Measurements from ENCODE around the gene CDC42EP1. TPM values are rescaled to one million over a fixed set of nuclear protein-coding genes. Genes with fewer than 3 reads are reported as not detected.
"Not testable (repeated sequence)": the region's sequence is repeated elsewhere in the genome, so short reads cannot be mapped to it uniquely, and the experiment has no call there.

Gene CDC42EP1
- total RNA-seq, 1 donor: 35.5 TPM

DNA sequence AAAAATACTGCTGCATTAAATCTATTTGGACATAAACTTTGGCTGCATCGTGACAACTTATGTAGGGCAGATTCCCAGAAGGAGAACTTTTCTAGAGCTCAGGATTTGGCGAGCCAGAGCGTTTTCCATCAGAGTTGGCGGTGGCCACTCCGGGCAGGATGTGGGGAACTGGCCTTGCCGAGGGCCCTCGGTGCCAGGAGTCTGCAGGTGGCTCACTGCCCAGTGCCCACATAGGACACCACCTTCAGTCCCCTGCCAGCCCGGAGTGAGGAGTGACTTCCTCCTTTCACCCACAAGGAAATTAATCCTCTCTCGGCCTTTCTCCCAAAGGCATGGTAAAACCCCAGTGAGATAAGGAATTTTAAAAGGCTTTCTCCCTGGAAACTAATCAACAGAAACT, 21.2 kb downstream of the CDC42EP1 start:
- Histone ChIP-seq H3K4me3 (ENCODE audit: insufficient read depth, low read length) (no peak overlapping the region), H4K20me1 (ENCODE audit: insufficient read depth, low read length) (peaks cover 9% of the 10 kb centered on the region), H2AFZ (ENCODE audit: low read length) (no peak overlapping the region), H3K27me3 (ENCODE audit: insufficient read depth, low read length) (peaks cover 4% of the 10 kb centered on the region), H3K4me1 (ENCODE audit: insufficient read depth, low read length) (peaks cover 5% of the 10 kb centered on the region), H3K4me2 (ENCODE audit: insufficient read depth, low read length) (no peak overlapping the region), H3K36me3 (ENCODE audit: insufficient read depth, low read length) (no peaks in the 10 kb centered on the region), H3K79me2 (ENCODE audit: insufficient read depth, low read length) (no peaks in the 10 kb centered on the region), H3K9me3 (ENCODE audit: low read depth, low read length) (no peaks in the 10 kb centered on the region), H3K27ac (ENCODE audit: low read depth, low read length) (no peak overlapping the region)
- no peak for DNase-seq (ENCODE audit: insufficient read length, low spot score, missing footprints)
- no peak for TF ChIP-seq CTCF (IDR thresholded peaks at IDR 0.05; ENCODE audit: extremely low read depth, low read depth, low read length)

GRCh38 chr22:37582526-37582925, 22.2 kb downstream of the CDC42EP1 start:
- no peak for TF ChIP-seq CTCF (IDR thresholded peaks at IDR 0.05; ENCODE audit: extremely low read depth, low read depth, low read length)
- no peaks in the 10 kb centered on the region for H3K9me3 ChIP-seq (ENCODE audit: low read depth, low read length)
- H3K4me2 ChIP-seq (ENCODE audit: insufficient read depth, low read length): no peak overlapping the region
- peaks cover 5% of the 10 kb centered on the region for H3K4me1 ChIP-seq (ENCODE audit: insufficient read depth, low read length)
- H3K4me3 ChIP-seq (ENCODE audit: insufficient read depth, low read length): no peak overlapping the region
- H3K36me3 ChIP-seq (ENCODE audit: insufficient read depth, low read length): no peaks in the 10 kb centered on the region
- H4K20me1 ChIP-seq (ENCODE audit: insufficient read depth, low read length): peaks cover 9% of the 10 kb centered on the region
- no peak for DNase-seq (ENCODE audit: insufficient read length, low spot score, missing footprints)
- H3K27ac ChIP-seq (ENCODE audit: low read depth, low read length): no peak overlapping the region
- peaks cover 4% of the 10 kb centered on the region for H3K27me3 ChIP-seq (ENCODE audit: insufficient read depth, low read length)
- H2AFZ ChIP-seq (ENCODE audit: low read length): no peak overlapping the region
- no peaks in the 10 kb centered on the region for H3K79me2 ChIP-seq (ENCODE audit: insufficient read depth, low read length)

- no peak overlapping the region for H2AFZ ChIP-seq (ENCODE audit: low read length)
- no peak for TF ChIP-seq CTCF (IDR thresholded peaks at IDR 0.05; ENCODE audit: extremely low read depth, low read depth, low read length)
- peaks cover 3% of the 10 kb centered on the region for H3K4me1 ChIP-seq (ENCODE audit: insufficient read depth, low read length)
- no peaks in the 10 kb centered on the region for H3K9me3 ChIP-seq (ENCODE audit: low read depth, low read length)
- no peaks in the 10 kb centered on the region for H3K79me2 ChIP-seq (ENCODE audit: insufficient read depth, low read length)
- H3K27me3 ChIP-seq (ENCODE audit: insufficient read depth, low read length): peaks cover 6% of the 10 kb centered on the region
- H3K4me2 ChIP-seq (ENCODE audit: insufficient read depth, low read length): no peak overlapping the region
- no peaks in the 10 kb centered on the region for H3K36me3 ChIP-seq (ENCODE audit: insufficient read depth, low read length)
- no peak for DNase-seq (ENCODE audit: insufficient read length, low spot score, missing footprints)
- peaks cover 3% of the 10 kb centered on the region for H4K20me1 ChIP-seq (ENCODE audit: insufficient read depth, low read length)
- H3K4me3 ChIP-seq (ENCODE audit: insufficient read depth, low read length): no peak overlapping the region
- no peak overlapping the region for H3K27ac ChIP-seq (ENCODE audit: low read depth, low read length)
Measured at GRCh38 chr22:37588546-37589215, 28.4 kb downstream of the CDC42EP1 start.

DNA sequence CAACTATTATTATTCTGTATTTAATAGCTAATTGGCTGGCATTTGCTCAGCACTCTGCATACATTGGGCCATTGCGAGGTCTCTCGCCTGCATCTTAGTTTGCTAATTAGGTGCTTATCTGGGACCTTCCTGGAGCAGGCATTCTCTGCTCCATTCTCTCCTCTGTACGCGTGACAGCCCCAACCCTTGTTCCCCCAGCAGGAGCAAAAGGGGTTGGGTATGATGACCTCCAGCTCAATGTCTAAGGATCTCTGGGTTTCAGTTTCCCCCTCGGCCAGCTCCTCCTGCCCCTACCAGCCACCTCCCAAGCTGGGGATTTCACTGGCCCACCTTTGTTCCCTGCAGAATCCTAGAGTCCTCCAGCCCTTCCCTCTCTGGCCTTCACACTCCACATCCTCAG, 29.4 kb downstream of the CDC42EP1 start:
- no peak for DNase-seq (ENCODE audit: insufficient read length, low spot score, missing footprints)
- TF ChIP-seq CTCF (IDR thresholded peaks at IDR 0.05; ENCODE audit: extremely low read depth, low read depth, low read length): no peak
- Histone ChIP-seq H3K27me3 (ENCODE audit: insufficient read depth, low read length) (peaks cover 6% of the 10 kb centered on the region), H2AFZ (ENCODE audit: low read length) (no peak overlapping the region), H3K4me1 (ENCODE audit: insufficient read depth, low read length) (peaks cover 3% of the 10 kb centered on the region), H3K27ac (ENCODE audit: low read depth, low read length) (no peak overlapping the region), H4K20me1 (ENCODE audit: insufficient read depth, low read length) (no peaks in the 10 kb centered on the region), H3K36me3 (ENCODE audit: insufficient read depth, low read length) (no peaks in the 10 kb centered on the region), H3K9me3 (ENCODE audit: low read depth, low read length) (no peaks in the 10 kb centered on the region), H3K79me2 (ENCODE audit: insufficient read depth, low read length) (no peaks in the 10 kb centered on the region), H3K4me3 (ENCODE audit: insufficient read depth, low read length) (no peak overlapping the region), H3K4me2 (ENCODE audit: insufficient read depth, low read length) (no peak overlapping the region)

DNA sequence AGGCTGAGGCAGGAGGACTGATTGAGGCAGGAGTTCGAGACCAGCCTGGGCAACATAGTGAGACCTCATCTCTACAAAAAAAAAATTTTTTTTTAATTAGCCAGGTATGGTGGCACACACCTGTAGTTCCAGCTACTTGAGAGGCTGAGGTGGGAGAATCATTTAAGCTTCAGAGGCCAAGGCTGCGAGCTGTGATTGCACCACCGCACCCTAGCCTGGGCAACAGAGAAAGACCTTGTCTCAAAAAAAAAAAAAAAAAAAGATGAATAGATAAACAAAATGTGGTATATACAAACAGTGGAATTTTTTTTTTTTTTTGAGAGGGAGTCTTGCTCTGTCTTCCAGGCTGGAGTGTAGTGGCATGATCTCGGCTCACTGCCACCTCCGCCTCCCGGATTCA, 30.8 kb downstream of the CDC42EP1 start:
- H3K4me2 ChIP-seq (ENCODE audit: insufficient read depth, low read length); H3K79me2 ChIP-seq (ENCODE audit: insufficient read depth, low read length); H3K4me3 ChIP-seq (ENCODE audit: insufficient read depth, low read length); H3K4me1 ChIP-seq (ENCODE audit: insufficient read depth, low read length); H4K20me1 ChIP-seq (ENCODE audit: insufficient read depth, low read length); H3K36me3 ChIP-seq (ENCODE audit: insufficient read depth, low read length); H3K27ac ChIP-seq (ENCODE audit: low read depth, low read length); H2AFZ ChIP-seq (ENCODE audit: low read length); H3K27me3 ChIP-seq (ENCODE audit: insufficient read depth, low read length); DNase-seq (ENCODE audit: insufficient read length, low spot score, missing footprints); H3K9me3 ChIP-seq (ENCODE audit: low read depth, low read length): not testable (repeated sequence)
